Aorta (tissue), 5 donors: Measurements from ENCODE around the gene ZNF804B. TPM values are rescaled to one million over a fixed set of nuclear protein-coding genes. Genes with fewer than 3 reads are reported as not detected.

Source experiments
- ATAC-seq: fragments of 200-7000 bp; cut with Tn5 transposase; one replicate; pipeline ENCODE4 v1.9.1; 2022; ENCODE audit warnings: moderate library complexity; ENCODE audit not compliant: low FRiP score
- DNase-seq, 2 donors: peaks; one replicate each; pipeline ENCODE4 v3.0.0-alpha.2; 2020
- H3K27ac ChIP-seq, 2 donors: one replicate each; pipeline ENCODE4 v1.5.1; 2013; ENCODE audit warnings: low read length in 2 of 2, mild to moderate bottlenecking in 2 of 2, moderate library complexity in 2 of 2, control low read depth in 1 of 2, inconsistent platforms in 1 of 2, low read depth in 1 of 2
- H3K27me3 ChIP-seq, 2 donors: one replicate each; pipeline ENCODE4 v1.6.1; 2013; ENCODE audit warnings: control low read depth in 1 of 2, low read length in 1 of 2, mild to moderate bottlenecking in 1 of 2, moderate library complexity in 1 of 2; ENCODE audit not compliant: insufficient read depth in 2 of 2, control insufficient read depth in 1 of 2
- H3K36me3 ChIP-seq, 2 donors: one replicate each; pipeline ENCODE4 v1.6.1; 2013; ENCODE audit warnings: control low read depth in 1 of 2, low read length in 1 of 2, mild to moderate bottlenecking in 1 of 2; ENCODE audit not compliant: insufficient read depth in 2 of 2, control insufficient read depth in 1 of 2
- H3K4me1 ChIP-seq, 2 donors: one replicate each; pipeline ENCODE4 v1.6.1; 2013; ENCODE audit warnings: low read length in 2 of 2, control low read depth in 1 of 2, mild to moderate bottlenecking in 1 of 2, moderate library complexity in 1 of 2; ENCODE audit not compliant: insufficient read depth in 2 of 2, control insufficient read depth in 1 of 2
- H3K4me3 ChIP-seq, 2 donors: one replicate each; pipeline ENCODE4 v1.5.1; 2013; ENCODE audit warnings: low read length in 2 of 2, control low read depth in 1 of 2, mild to moderate bottlenecking in 1 of 2
- H3K9me3 ChIP-seq: one replicate; pipeline ENCODE4 v1.6.1; 2013; ENCODE audit warnings: mild to moderate bottlenecking, low read length; ENCODE audit not compliant: control insufficient read depth
- WGBS, 2 donors: extraction: QIAGEN DNeasy Blood & Tissue Kit; methylation state at CpG; one replicate each; pipeline ENCODE4 v1.1.7; 2013; 5-methylcytosine and 5-hydroxymethylcytosine counted together
- intact Hi-C, 2 donors: fragments of 100-400 bp; cut with DNase I; formaldehyde crosslinking; loops; one replicate each; pipeline versions ENCODE4 v1.14.2 to v1.15.0; 2022
- polyA plus RNA-seq, 2 donors: library from polyadenylated mRNA; stranded (reverse); fragments of 200-250 nt; gene quantifications; one replicate each; pipeline ENCODE4 v1.2.3, GENCODE V29; 2013
- total RNA-seq, 2 donors: library from RNA; stranded (reverse); fragmentation: NEBNext Ultra II Directional; extraction: Animal tissue kit (Norgen Biotek cat#: 25700); gene quantifications; one replicate each; pipeline ENCODE4 v1.2.1, GENCODE V29; 2021
- donor health status: healthy with polysubstance abuse.
- donor health status: Bipolar disorder and iron deficiency.
- donor health status: DM: no; HTN: no; CAD: no.
- donor health status: DM: no; HTN: no; CAD: no.
- donor health status: DM: yes; HTN: yes; CAD: no.

ZNF804B gene
- total and polyA plus RNA-seq, 4 donors: not detected

DNA sequence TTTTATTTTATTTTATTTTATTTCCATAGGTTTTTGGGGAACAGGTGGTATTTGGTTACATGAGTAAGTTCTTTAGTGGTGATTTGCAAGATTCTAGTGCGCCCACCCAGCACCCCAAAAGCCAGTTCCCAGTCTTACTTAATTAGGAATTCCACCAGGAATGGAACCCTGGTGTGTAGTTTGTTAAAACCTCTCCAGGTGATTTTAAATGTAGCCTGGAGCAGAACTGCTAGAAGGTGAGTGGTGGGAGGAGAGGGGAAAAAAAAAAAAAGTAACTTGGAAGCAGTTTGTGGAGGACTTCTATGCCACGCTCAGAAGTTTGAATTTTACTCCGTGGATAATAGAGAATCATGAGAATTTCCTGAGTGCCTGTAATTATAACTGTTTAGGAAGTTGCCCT, 41.5 kb downstream of the ZNF804B start:
- Histone ChIP-seq H3K27me3 (no peaks in the 10 kb centered on the region), H3K9me3 (no peaks in the 10 kb centered on the region), H3K36me3 (no peaks in the 10 kb centered on the region), H3K4me3 (no peak overlapping the region), H3K4me1 (no peaks in the 10 kb centered on the region), H3K27ac (no peak overlapping the region)
- ATAC-seq (no peak), DNase-seq (no peak)
- intact Hi-C loops: no loop called here
- WGBS, 2 donors: 61 to 64% methylated on average over 3 of the region's 3 CpGs

- Histone ChIP-seq H3K27me3 (no peaks in the 10 kb centered on the region), H3K27ac (no peak overlapping the region), H3K4me3 (no peak overlapping the region), H3K9me3 (no peaks in the 10 kb centered on the region), H3K4me1 (no peaks in the 10 kb centered on the region), H3K36me3 (no peaks in the 10 kb centered on the region)
- ATAC-seq (no peak), DNase-seq (no peak)
- intact Hi-C loops: no loop called here
- 63 to 70% methylated on average over 2 of the region's 2 CpGs for WGBS, 2 donors
Measured at GRCh38 chr7:88806280-88807037, 47.0 kb downstream of the ZNF804B start.

GRCh38 chr7:88818552-88818951, 59.1 kb downstream of the ZNF804B start:
- no peak overlapping the region for H3K4me3 ChIP-seq
- no peaks in the 10 kb centered on the region for H3K27me3 ChIP-seq
- no peaks in the 10 kb centered on the region for H3K9me3 ChIP-seq
- no peak overlapping the region for H3K27ac ChIP-seq
- ATAC-seq (no peak), DNase-seq (no peak)
- no peaks in the 10 kb centered on the region for H3K4me1 ChIP-seq
- intact Hi-C loops: no loop called here
- H3K36me3 ChIP-seq: no peaks in the 10 kb centered on the region

DNA sequence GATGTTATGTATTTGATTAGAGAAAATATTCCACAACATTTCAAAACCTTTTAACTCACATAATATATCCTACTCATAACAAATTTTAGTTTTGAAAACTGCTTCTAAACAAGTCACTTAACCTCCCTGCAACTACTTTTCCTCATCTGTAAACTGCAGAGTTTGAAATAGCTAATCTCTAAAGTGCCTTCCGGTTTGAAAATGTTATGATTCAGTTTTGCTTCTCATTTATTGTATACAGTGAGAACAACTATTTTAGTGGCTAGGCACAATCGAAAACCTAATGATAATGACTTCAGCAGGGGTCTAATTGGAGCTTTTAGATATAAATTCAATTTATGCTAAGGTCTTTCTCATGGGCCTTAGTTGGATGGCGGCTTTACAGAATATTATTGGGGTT, 66.7 kb downstream of the ZNF804B start:
- Histone ChIP-seq H3K9me3 (no peaks in the 10 kb centered on the region), H3K36me3 (no peaks in the 10 kb centered on the region), H3K27ac (no peak overlapping the region), H3K4me1 (no peaks in the 10 kb centered on the region), H3K27me3 (no peaks in the 10 kb centered on the region), H3K4me3 (no peak overlapping the region)
- ATAC-seq (no peak), DNase-seq (no peak)
- intact Hi-C loops: no loop called here
- WGBS, 2 donors: 50 to 56% methylated on average over 3 of the region's 3 CpGs

GRCh38 chr7:88835147-88835728, 75.7 kb downstream of the ZNF804B start:
- WGBS, 2 donors: 30 to 32% methylated on average over 3 of the region's 3 CpGs
- no peaks in the 10 kb centered on the region for H3K27me3 ChIP-seq
- no peak overlapping the region for H3K27ac ChIP-seq
- ATAC-seq (no peak), DNase-seq (no peak)
- H3K4me3 ChIP-seq: no peak overlapping the region
- no peaks in the 10 kb centered on the region for H3K4me1 ChIP-seq
- H3K9me3 ChIP-seq: no peaks in the 10 kb centered on the region
- intact Hi-C loops: no loop called here
- no peaks in the 10 kb centered on the region for H3K36me3 ChIP-seq

GRCh38 chr7:88842201-88842600, 82.7 kb downstream of the ZNF804B start:
- H3K9me3 ChIP-seq: no peaks in the 10 kb centered on the region
- no peaks in the 10 kb centered on the region for H3K4me1 ChIP-seq
- no peak overlapping the region for H3K4me3 ChIP-seq
- no peaks in the 10 kb centered on the region for H3K27me3 ChIP-seq
- no peak overlapping the region for H3K27ac ChIP-seq
- intact Hi-C loops: no loop called here
- no peak for ATAC-seq
- no peak for DNase-seq
- no peaks in the 10 kb centered on the region for H3K36me3 ChIP-seq

GRCh38 chr7:88845091-88845490, 85.6 kb downstream of the ZNF804B start:
- intact Hi-C loops: no loop called here
- H3K4me3 ChIP-seq: no peak overlapping the region
- ATAC-seq (no peak), DNase-seq (no peak)
- 89 to 92% methylated on average over 12 of the region's 12 CpGs for WGBS, 2 donors
- no peaks in the 10 kb centered on the region for H3K9me3 ChIP-seq
- no peaks in the 10 kb centered on the region for H3K27me3 ChIP-seq
- H3K4me1 ChIP-seq: no peaks in the 10 kb centered on the region
- no peak overlapping the region for H3K27ac ChIP-seq
- H3K36me3 ChIP-seq: no peaks in the 10 kb centered on the region

DNA sequence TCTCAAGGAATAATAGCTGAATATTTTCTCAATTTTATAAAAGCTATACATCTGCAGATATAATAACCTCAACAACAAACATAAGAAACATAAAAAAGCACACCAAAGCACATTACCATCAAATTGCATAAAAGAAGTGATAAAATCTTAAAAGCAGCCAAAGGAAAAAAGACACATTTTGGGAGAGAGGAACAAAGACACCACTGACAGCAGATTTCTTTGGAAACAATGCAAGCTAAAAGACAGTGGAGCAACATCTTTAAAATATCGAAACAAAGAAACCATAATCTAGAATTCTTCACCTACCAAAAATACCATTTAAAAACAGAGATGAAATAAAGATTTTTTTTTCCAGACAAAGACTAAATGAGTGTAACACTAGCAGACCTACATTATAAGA, 91.7 kb downstream of the ZNF804B start:
- no peak overlapping the region for H3K4me3 ChIP-seq
- DNase-seq (no peak), ATAC-seq (no peak)
- no peak overlapping the region for H3K27ac ChIP-seq
- no peaks in the 10 kb centered on the region for H3K9me3 ChIP-seq
- 93 to 95% methylated on average over 1 of the region's 1 CpG for WGBS, 2 donors
- no peaks in the 10 kb centered on the region for H3K4me1 ChIP-seq
- no peaks in the 10 kb centered on the region for H3K36me3 ChIP-seq
- intact Hi-C loops: no loop called here
- no peaks in the 10 kb centered on the region for H3K27me3 ChIP-seq

- Histone ChIP-seq H3K9me3 (no peaks in the 10 kb centered on the region), H3K36me3 (no peaks in the 10 kb centered on the region), H3K27ac (no peak overlapping the region), H3K4me1 (no peaks in the 10 kb centered on the region), H3K4me3 (no peak overlapping the region), H3K27me3 (no peaks in the 10 kb centered on the region)
- intact Hi-C loops: no loop called here
- DNase-seq (no peak), ATAC-seq (no peak)
Measured at GRCh38 chr7:88859288-88859687, 99.8 kb downstream of the ZNF804B start.
